HG03045 (cell line): ENCODE measurements around the gene PUM2.
"Not testable (repeated sequence)": the region's sequence is repeated elsewhere in the genome, so short reads cannot be mapped to it uniquely, and the experiment has no call there.

Experiments
- ATAC-seq: cut with Tn5 transposase; IDR thresholded peaks from one replicate; pipeline ENCODE4 v1.9.1; 2021; ENCODE audit warnings: mild to moderate bottlenecking, moderate library complexity; ENCODE audit not compliant: unreplicated experiment

Gene PUM2

DNA sequence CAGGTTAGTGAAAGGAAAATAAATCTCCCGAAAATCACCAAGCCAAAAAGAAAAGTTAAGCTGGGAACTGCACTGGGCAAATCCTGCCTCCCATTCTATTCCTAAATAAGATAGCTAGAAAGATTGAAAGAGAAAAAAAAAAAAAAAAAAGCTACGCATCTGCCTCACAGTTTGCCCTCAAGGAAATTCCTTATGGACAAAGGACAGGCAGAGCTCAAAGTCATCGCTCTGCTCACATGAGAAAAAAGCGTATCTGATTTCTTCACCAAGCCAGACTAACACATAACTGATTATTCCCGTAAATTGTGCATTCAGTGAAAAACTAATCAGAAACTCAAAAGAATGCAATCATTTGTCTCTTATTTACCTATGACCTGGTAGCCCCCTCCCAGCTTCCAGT, 50.0 kb downstream of the PUM2 start:
- no peak for ATAC-seq

GRCh38 chr2:20299113-20299512, 51.5 kb downstream of the PUM2 start:
- ATAC-seq = no peak

DNA sequence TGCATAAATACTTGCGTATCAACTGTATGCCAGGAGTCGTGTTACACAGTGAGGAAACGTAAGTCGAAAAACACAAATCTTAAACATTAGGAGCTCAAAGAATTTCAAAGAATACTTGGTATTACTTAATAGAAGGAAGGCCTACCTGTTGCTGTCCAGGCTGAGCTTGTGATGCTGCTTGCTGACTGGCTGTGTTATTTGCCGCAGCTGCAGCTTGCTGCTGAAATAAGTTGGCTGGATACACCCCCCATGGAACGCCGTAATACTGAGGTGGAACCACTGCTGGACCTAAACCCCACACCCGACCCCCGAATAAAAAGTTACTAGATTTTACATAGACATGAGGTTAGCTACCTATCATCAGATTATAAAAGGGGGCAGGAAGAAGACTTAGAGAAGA, 56.4 kb downstream of the PUM2 start:
- ATAC-seq = no peak

- ATAC-seq = no peak
Observed at GRCh38 chr2:20292984-20293383, 57.7 kb downstream of the PUM2 start.

DNA sequence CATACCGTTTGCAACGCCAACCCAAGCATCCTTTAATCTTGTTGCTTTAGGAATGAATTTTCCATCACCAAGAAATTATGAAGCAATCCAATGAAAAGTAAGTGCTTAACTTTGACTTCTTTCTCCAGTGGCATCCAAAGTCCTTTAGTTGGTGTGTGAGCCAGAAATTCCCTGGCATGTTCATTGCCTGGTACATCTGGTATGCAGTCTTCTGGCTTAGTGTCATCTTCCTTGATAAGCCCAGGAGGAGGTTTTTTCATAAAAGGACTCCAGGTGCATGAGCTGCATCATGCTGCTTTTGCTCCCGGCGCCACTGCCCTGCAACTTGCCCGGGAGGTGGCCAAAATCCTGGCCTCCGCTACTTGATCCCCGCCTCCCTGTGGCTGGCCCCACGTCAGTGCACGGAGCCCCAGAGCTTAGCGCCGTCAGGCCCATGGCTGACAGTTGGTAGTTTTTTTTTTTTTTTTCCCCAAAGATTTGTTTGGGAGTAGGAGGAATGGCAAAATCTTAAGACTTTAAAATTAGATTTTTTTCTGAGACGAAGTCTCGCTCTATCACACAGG, 58.7 kb downstream of the PUM2 start:
- ATAC-seq = no peak

GRCh38 chr2:20291106-20291564, 59.5 kb downstream of the PUM2 start:
- ATAC-seq = no peak

DNA sequence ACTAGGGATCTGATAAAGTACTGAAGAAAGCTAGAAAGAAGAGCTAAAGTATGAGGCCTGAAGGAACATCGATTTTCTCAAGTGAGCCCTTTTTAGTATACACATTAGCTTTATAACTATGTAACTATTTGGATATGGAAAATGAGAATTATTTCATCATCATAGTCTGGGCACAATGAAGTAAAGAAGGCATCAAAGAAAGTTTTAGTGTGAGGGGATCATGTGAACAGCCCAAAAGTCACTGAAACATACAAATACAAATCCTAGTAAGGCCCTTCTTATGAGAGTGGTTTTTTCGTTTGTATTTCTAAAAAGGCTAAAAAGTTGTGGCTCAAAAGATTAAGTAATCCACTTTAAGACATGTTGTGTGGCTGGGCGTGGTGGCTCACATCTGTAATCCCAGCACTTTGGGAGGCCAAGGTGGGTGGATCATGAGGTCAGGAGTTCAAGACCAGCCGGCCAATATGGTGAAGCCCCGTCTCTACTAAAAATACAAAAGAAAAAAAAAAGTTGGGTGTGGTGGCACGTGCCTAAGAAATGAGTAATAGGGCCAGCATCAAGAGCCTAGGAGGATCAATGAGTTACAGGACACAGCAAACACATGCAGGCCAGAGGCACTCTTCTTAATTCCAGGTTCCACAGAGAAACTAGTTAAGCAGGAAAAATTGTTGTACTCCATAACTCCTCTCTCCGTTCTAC, 61.9 kb downstream of the PUM2 start:
- ATAC-seq = no peak

- no peak for ATAC-seq
Observed at GRCh38 chr2:20282916-20283592, 67.6 kb downstream of the PUM2 start.

- no peak for ATAC-seq
Observed at GRCh38 chr2:20281876-20282275, 68.8 kb downstream of the PUM2 start.

- ATAC-seq = no peak
Observed at GRCh38 chr2:20273042-20273441, 77.6 kb downstream of the PUM2 start.

DNA sequence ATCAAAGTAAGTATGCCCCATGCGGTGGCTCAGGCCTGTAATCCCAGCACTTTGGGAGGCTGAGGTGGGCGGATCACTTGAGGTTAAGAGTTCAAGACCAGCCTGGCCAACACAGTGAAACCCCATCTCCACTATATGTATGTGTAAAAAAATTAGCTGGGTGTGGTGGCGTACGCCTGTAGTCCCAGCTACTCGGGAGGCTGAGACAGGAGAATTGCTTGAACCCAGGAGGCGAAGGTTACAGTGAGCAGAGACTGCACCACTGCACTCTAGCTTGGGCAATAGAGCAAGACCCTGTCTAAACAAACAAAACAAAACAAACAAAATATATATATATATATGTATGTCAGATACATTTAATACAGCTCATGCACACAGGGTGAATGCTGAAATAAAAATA, 82.3 kb downstream of the PUM2 start:
- not testable (repeated sequence) for ATAC-seq

GRCh38 chr2:20267529-20267928, 83.1 kb downstream of the PUM2 start:
- no peak for ATAC-seq

DNA sequence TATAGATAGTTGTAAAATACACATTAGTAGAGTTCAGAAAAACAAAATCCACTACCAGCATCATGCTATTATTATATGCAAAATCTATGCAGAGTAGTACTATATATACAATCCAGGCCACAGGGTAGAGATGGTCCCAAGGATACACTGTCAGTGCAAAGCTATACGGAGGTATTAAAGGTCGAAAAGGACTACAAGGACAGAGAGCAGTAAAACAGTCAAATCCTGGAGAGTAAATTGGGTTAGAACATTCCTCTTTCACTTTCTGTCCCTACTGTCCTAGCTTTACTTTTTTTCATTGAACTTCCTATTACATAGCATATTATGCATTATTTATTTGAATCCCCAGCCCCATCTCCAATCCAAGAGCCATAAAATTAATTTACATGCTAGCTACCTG, 86.0 kb downstream of the PUM2 start:
- ATAC-seq = no peak

DNA sequence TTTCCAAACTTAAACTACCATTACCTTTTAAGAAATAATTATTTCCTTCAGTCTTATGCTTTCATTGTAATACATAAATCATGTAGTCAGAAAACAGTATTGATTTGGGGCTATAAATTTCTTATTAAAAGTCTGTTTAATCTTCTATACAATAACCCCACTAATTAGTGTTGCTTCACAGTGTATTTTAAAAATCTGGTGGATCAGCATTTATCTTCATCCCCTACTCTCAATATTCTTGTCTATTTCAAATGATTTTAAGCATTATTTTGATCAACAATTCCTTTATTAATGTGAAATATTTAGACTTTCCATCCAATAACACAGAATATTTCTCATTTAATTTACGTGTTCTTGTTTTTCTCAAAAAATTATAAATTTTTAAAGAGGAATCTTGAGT, 93.2 kb downstream of the PUM2 start:
- no peak for ATAC-seq

DNA sequence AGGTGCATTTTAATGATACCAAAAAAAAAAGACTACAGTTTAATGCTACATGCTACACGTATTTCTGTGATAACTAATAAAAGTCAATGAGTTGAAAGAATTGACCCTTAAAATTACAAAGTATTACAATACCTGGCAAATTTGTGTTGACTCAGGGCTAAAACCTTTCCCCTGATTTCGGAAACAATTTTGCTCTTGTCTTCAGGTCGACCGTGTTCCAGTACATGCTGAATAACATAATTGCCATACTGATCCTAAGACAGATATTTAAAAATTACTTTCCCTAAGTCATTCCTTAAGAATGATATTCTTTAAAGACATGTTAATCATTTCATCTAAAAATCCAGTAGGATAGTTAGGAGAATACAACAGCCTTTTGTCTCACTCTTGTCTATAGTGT, 95.9 kb downstream of the PUM2 start:
- no peak for ATAC-seq

GRCh38 chr2:20250436-20250835, 100.2 kb downstream of the PUM2 start:
- no peak for ATAC-seq

DNA sequence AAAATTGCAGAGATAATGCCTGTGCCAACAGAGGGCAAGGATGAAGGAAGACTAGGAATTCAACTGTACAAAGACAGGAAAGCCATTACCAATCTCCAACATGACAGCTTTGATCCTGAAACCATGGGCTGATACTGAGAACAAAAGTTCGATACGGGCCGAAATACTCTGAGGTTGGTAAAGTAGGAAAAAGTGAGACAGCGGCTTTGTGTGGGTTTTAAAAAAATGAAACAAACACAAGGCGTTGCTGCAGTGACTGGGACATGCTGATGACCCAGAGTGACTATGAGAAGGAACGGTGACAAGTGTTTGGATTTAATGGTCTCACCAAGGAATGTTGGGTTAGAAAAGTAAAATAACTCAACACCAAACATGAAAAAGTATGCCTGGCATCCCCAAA, 101.5 kb downstream of the PUM2 start:
- ATAC-seq = no peak

- no peak for ATAC-seq
Observed at GRCh38 chr2:20247084-20247483, 103.6 kb downstream of the PUM2 start.

DNA sequence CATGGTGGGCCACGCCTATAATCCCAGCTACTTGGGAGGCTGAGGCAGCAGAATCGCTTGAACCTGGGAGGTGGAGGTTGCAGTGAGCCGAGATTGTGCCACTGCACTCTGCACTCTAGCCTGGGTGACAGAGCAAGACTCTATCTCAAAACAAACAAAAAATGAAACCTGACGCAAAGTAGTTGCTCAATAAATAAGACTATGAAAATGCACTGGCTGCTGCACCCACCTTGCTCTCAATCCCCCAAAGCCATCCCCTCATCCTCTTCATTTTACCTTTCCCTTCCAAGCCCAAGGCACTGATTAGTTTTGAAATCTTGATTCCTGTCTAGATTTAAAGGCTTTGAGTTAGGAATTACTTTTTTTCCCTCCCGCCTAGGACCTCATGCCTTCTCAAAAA, 107.0 kb downstream of the PUM2 start:
- not testable (repeated sequence) for ATAC-seq

- no peak for ATAC-seq
Observed at GRCh38 chr2:20242727-20243377, 107.8 kb downstream of the PUM2 start.

DNA sequence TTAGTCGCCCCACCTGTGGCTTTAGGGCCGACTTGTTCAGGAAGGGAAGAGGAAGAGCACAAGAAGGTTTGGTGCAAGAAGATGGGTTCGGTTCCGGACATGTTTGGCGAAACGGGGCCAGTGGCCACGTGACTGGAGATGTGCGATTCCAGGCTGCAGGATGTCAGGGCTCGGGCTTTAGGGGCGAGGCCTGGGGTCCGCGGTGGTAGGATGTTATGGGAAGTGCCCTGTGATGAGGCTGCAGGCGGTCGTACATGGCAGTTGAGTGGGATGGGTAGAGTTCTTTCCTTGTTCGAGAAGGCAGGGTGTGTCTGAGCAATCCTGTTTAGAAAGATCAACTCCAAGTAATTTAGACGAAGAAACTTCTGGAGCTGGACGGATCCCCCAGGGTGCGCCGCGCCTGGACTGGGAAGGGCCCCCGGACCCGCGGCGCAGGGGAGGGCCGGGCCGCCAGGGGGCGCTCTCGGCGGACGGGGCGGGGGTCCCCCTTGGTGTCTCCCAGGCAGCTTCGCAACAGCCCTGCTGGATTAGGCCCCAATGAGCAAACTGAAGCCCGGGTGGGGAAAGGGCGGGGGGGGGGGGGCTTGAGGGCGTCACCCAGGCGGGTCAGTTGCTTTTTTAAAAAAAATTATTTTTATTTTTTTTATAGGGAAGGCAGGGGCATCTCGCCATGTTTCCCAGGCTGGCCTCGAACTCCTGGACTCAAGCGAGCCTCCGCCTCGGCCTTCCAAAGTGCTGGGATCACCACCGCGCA, 108.5 kb downstream of the PUM2 start:
- ATAC-seq = no peak
